GM12874 (cell line): Measurements from ENCODE around the gene GRM6.

Experiments used
- CTCF ChIP-seq: IDR thresholded peaks from 2 replicates; pipeline ENCODE4 v1.5.1; 2011; ENCODE audit warnings: low read depth, mild to moderate bottlenecking, control low read depth, low read length, moderate library complexity; ENCODE audit not compliant: insufficient read depth

The GRM6 gene

GRCh38 chr5:178981381-178981780 lies 13.7 kb downstream of the GRM6 start:
- no peak for TF ChIP-seq CTCF

GRCh38 chr5:178965465-178966055 lies 29.6 kb downstream of the GRM6 start:
- no peak for TF ChIP-seq CTCF

GRCh38 chr5:178941361-178941760 lies 53.8 kb downstream of the GRM6 start:
- no peak for TF ChIP-seq CTCF

- TF ChIP-seq CTCF = no peak
Measured at GRCh38 chr5:178940569-178941360, 54.4 kb downstream of the GRM6 start, which contains the start of gene ZNF454. Gene ZNF454 (plus strand): TSS chr5:178941198. CDS start chr5:178942792, 1,594 bp downstream.

GRCh38 chr5:178931846-178932760 lies 63.0 kb downstream of the GRM6 start:
- TF ChIP-seq CTCF = no peak
